IMR-90 (cell line): ENCODE data around the gene MUC6. TPM values are rescaled to one million over a fixed set of nuclear protein-coding genes. Genes with fewer than 3 reads are reported as not detected.

ENCODE experiments used
- ATAC-seq: fragments of 200-7000 bp; cut with Tn5 transposase; 2 replicates; pipeline ENCODE4 v1.9.1; 2020; ENCODE audit warnings: low read depth, mild to moderate bottlenecking, moderate library complexity
- BruUV-seq: library from RNA; stranded (reverse); fragments of 400-500 nt; replicated peaks from 2 replicates; lab custom pipeline; 2021; lab: Mats Ljungman, UMichigan
- CTCF ChIA-PET: fragments of 300-600 bp; formaldehyde crosslinking; extraction: SDS; loops from one replicate; lab custom pipeline; 2021; ENCODE audit warnings: antibody characterized with exemption; lab: Yijun Ruan, JAX
- POLR2A ChIA-PET: fragments of 300-600 bp; sonication (Branson Sonifier 250); formaldehyde crosslinking; loops from one replicate; lab custom pipeline; 2022; ENCODE audit warnings: antibody characterized with exemption; ENCODE audit not compliant: unreplicated experiment; lab: Charles Lee
- DNase-seq: peaks from one replicate; pipeline ENCODE4 v3.0.0; 2013
- H2AFZ ChIP-seq: replicated peaks from 2 replicates; pipeline ENCODE3; 2013; ENCODE audit warnings: low read length, mild to moderate bottlenecking; ENCODE audit not compliant: poor library complexity
- H2AK5ac ChIP-seq: 2 replicates; pipeline ENCODE4 v1.6.1; 2013; ENCODE audit warnings: low read depth, low read length, inconsistent platforms
- H2AK9ac ChIP-seq: replicated peaks from 2 replicates; pipeline ENCODE3; 2013; ENCODE audit warnings: mild to moderate bottlenecking, low read depth, low read length, moderate library complexity; ENCODE audit not compliant: poor library complexity
- H2BK120ac ChIP-seq: 2 replicates; pipeline ENCODE4 v1.6.1; 2013; ENCODE audit warnings: low read depth, low read length, inconsistent platforms
- H2BK15ac ChIP-seq: 3 replicates; pipeline ENCODE4 v1.6.1; 2013; ENCODE audit warnings: low read depth, low read length, inconsistent platforms
- H2BK20ac ChIP-seq: 2 replicates; pipeline ENCODE4 v1.6.1; 2013; ENCODE audit warnings: low read depth, mild to moderate bottlenecking, inconsistent platforms, low read length, moderate library complexity
- H2BK5ac ChIP-seq: 2 replicates; pipeline ENCODE4 v1.6.1; 2013; ENCODE audit warnings: mild to moderate bottlenecking, low read depth, low read length, inconsistent platforms; ENCODE audit not compliant: poor library complexity, severe bottlenecking
- H3K14ac ChIP-seq: replicated peaks from 2 replicates; pipeline ENCODE4 v1.6.1; 2013; ENCODE audit warnings: low read depth, low read length, inconsistent platforms
- H3K18ac ChIP-seq: 2 replicates; pipeline ENCODE4 v1.6.1; 2013; ENCODE audit warnings: low read depth, low read length, control low read depth
- H3K23ac ChIP-seq: 2 replicates; pipeline ENCODE4 v1.6.1; 2013; ENCODE audit warnings: low read depth, low read length, inconsistent platforms
- H3K27ac ChIP-seq: 2 replicates; pipeline ENCODE4 v1.5.1; 2013; ENCODE audit warnings: mild to moderate bottlenecking, control low read depth, low read length; ENCODE audit not compliant: insufficient read depth
- H3K27me3 ChIP-seq: 2 replicates; pipeline ENCODE4 v1.6.1; 2013; ENCODE audit warnings: low read length; ENCODE audit not compliant: control insufficient read depth, insufficient read depth
- H3K36me3 ChIP-seq: 2 replicates; pipeline ENCODE4 v1.6.1; 2013; ENCODE audit warnings: low read length, mixed read lengths; ENCODE audit not compliant: control insufficient read depth, insufficient read depth
- H3K4ac ChIP-seq: 2 replicates; pipeline ENCODE4 v1.6.1; 2013; ENCODE audit warnings: low read depth, low read length, inconsistent platforms
- H3K4me1 ChIP-seq: 2 replicates; pipeline ENCODE4 v1.6.1; 2013; ENCODE audit warnings: low read length, mixed read lengths; ENCODE audit not compliant: control insufficient read depth, insufficient read depth
- H3K4me2 ChIP-seq: 2 replicates; pipeline ENCODE4 v1.6.1; 2013; ENCODE audit warnings: low read depth, mild to moderate bottlenecking, control low read depth, low read length, moderate library complexity
- H3K4me3 ChIP-seq: 2 replicates; pipeline ENCODE4 v1.5.1; 2013; ENCODE audit warnings: low read depth, mild to moderate bottlenecking, control low read depth, low read length, moderate library complexity; ENCODE audit not compliant: insufficient read depth
- H3K56ac ChIP-seq: 2 replicates; pipeline ENCODE4 v1.6.1; 2013; ENCODE audit warnings: low read length, inconsistent platforms; ENCODE audit not compliant: insufficient read depth; ENCODE audit errors: extremely low read depth
- H3K79me1 ChIP-seq, 2 experiments: 2 replicates each; pipeline ENCODE4 v1.6.1; 2013; ENCODE audit warnings: low read length in 2 of 2, inconsistent platforms in 1 of 2, low read depth in 1 of 2
- H3K9ac ChIP-seq: 2 replicates; pipeline ENCODE4 v1.6.1; 2013; ENCODE audit warnings: low read depth, low read length, control low read depth
- H3K9me1 ChIP-seq: 2 replicates; pipeline ENCODE4 v1.6.1; 2013; ENCODE audit warnings: low read length, inconsistent platforms; ENCODE audit not compliant: insufficient read depth
- H3K9me3 ChIP-seq: 2 replicates; pipeline ENCODE4 v1.6.1; 2013; ENCODE audit warnings: low read length; ENCODE audit not compliant: control insufficient read depth, insufficient read depth
- H4K20me1 ChIP-seq: 2 replicates; pipeline ENCODE4 v1.6.1; 2013; ENCODE audit warnings: low read length, inconsistent platforms; ENCODE audit not compliant: insufficient read depth
- H4K5ac ChIP-seq: 2 replicates; pipeline ENCODE4 v1.6.1; 2013; ENCODE audit warnings: mild to moderate bottlenecking, low read depth, low read length, control low read depth
- H4K8ac ChIP-seq, 2 experiments: 2 replicates each; pipeline ENCODE4 v1.6.1; 2013; ENCODE audit warnings: low read depth in 2 of 2, low read length in 2 of 2, control low read depth in 1 of 2, inconsistent platforms in 1 of 2
- H4K91ac ChIP-seq: 2 replicates; pipeline ENCODE4 v1.6.1; 2013; ENCODE audit warnings: low read depth, low read length, inconsistent platforms; ENCODE audit not compliant: insufficient read depth
- BHLHE40 ChIP-seq: fragments of 150-350 bp; IDR thresholded peaks from 2 replicates; pipeline ENCODE4 v1.6.1; 2016; ENCODE audit warnings: mild to moderate bottlenecking, low read depth, low read length
- CEBPB ChIP-seq: IDR thresholded peaks from 2 replicates; pipeline ENCODE4 v1.6.1; 2012; ENCODE audit warnings: low read depth, low read length, improper control_type of control experiment
- CTCF ChIP-seq: conservative IDR thresholded peaks from 2 replicates; pipeline ENCODE4 v1.5.1; 2012; ENCODE audit warnings: mild to moderate bottlenecking, low read depth, low read length, improper control_type of control experiment
- ELK1 ChIP-seq: fragments of 150-350 bp; IDR thresholded peaks from 2 replicates; pipeline ENCODE4 v1.6.1; 2016; ENCODE audit warnings: low read depth, mild to moderate bottlenecking, low read length, moderate library complexity, borderline replicate concordance
- MAFK ChIP-seq: IDR thresholded peaks from 2 replicates; pipeline ENCODE4 v1.6.1; 2012; ENCODE audit warnings: low read depth, low read length, improper control_type of control experiment
- MAZ ChIP-seq: IDR thresholded peaks from 2 replicates; pipeline ENCODE4 v1.6.1; 2012; ENCODE audit warnings: low read depth, mild to moderate bottlenecking, low read length, improper control_type of control experiment, moderate library complexity, borderline replicate concordance
- MXI1 ChIP-seq: IDR thresholded peaks from 2 replicates; pipeline ENCODE4 v1.6.1; 2012; ENCODE audit warnings: low read depth, mild to moderate bottlenecking, low read length, moderate library complexity, borderline replicate concordance
- NFE2L2 ChIP-seq: fragments of 150-350 bp; IDR thresholded peaks from 2 replicates; pipeline ENCODE4 v1.6.1; 2016; ENCODE audit warnings: low read depth, mild to moderate bottlenecking, low read length
- RAD21 ChIP-seq: IDR thresholded peaks from 2 replicates; pipeline ENCODE4 v1.6.1; 2012; ENCODE audit warnings: low read length, improper control_type of control experiment
- RCOR1 ChIP-seq: IDR thresholded peaks from 2 replicates; pipeline ENCODE4 v1.6.1; 2012; ENCODE audit warnings: mild to moderate bottlenecking, low read length, improper control_type of control experiment; ENCODE audit not compliant: insufficient replicate concordance
- RFX5 ChIP-seq: IDR thresholded peaks from 2 replicates; pipeline ENCODE4 v1.8.0; 2012; ENCODE audit warnings: low read depth, mild to moderate bottlenecking, low read length, moderate library complexity
- SMC3 ChIP-seq: fragments of 150-350 bp; IDR thresholded peaks from 2 replicates; pipeline ENCODE4 v1.6.1; 2016; ENCODE audit warnings: low read depth, mild to moderate bottlenecking, antibody characterized with exemption, low read length, moderate library complexity
- WGBS, 2 experiments: methylation state at CpG; one replicate each; pipeline versions ENCODE4 v1.1.5 to v1.1.7; 2013; ENCODE audit warnings: missing lambda C conversion rate in 2 of 2; ENCODE audit not compliant: insufficient read length in 1 of 2; ENCODE audit errors: extremely low coverage in 2 of 2; 5-methylcytosine and 5-hydroxymethylcytosine counted together
- dilution Hi-C: fragments of 300-500 bp; cut with HindIII; formaldehyde crosslinking; loops from one replicate; pipeline ENCODE4 v1.14.3; 2018; ENCODE audit warnings: low sequenced_read_pairs; ENCODE audit not compliant: unreplicated experiment
- in situ Hi-C: fragments of 300-500 bp; cut with MboI; formaldehyde crosslinking; loops from 3 replicates; pipeline ENCODE4 v1.14.3; 2019; ENCODE audit warnings: low sequenced_read_pairs, inconsistent platforms, mixed read lengths
- intact Hi-C: fragments of 100-400 bp; cut with micrococcal nuclease; formaldehyde crosslinking; loops from 2 replicates; pipeline ENCODE4 v1.10.0; 2022
- polyA plus RNA-seq, 3 experiments: library from polyadenylated mRNA; depleted of rRNA; stranded (reverse); fragments of >200 nt; gene quantifications; 2 replicates each; pipeline ENCODE4 v1.2.3, GENCODE V29; 2012; ENCODE audit warnings: low replicate concordance in 1 of 3
- total RNA-seq: library from RNA; depleted of rRNA; stranded (reverse); fragments of >200 nt; gene quantifications from 2 replicates; pipeline ENCODE4 v1.2.3, GENCODE V29; 2012

The MUC6 gene
- total and polyA plus RNA-seq, 2 of the 4 experiments (the other 2 are of a cell fraction) = not detected

GRCh38 chr11:997907-998306 lies 38.6 kb downstream of the MUC6 start:
- Histone ChIP-seq H3K27ac (no peak overlapping the region), H3K18ac (no peak overlapping the region), H3K79me1 (peaks cover 6 to 46% of the 10 kb centered on the region in 2 experiments; a peak in 2 of 4 replicates), H3K4ac (no peak overlapping the region), H3K23ac (no peak overlapping the region), H3K9ac (no peak overlapping the region), H2AK5ac (no peak overlapping the region), H3K4me2 (no peak overlapping the region), H3K27me3 (no peaks in the 10 kb centered on the region), H2BK120ac (no peak overlapping the region), H3K14ac (no peak overlapping the region), H3K4me1 (no peaks in the 10 kb centered on the region), H4K20me1 (peaks cover 45% of the 10 kb centered on the region), H3K36me3 (peaks cover 58% of the 10 kb centered on the region), H2AFZ (no peak overlapping the region), H3K9me3 (no peaks in the 10 kb centered on the region), H3K56ac (no peak overlapping the region), H2AK9ac (no peak overlapping the region), H2BK15ac (no peak overlapping the region), H4K5ac (no peak overlapping the region), H2BK5ac (no peak overlapping the region), H4K91ac (no peak overlapping the region), H3K9me1 (no peaks in the 10 kb centered on the region), H4K8ac (no peak overlapping the region), H3K4me3 (no peak overlapping the region), H2BK20ac (no peak overlapping the region)
- dilution Hi-C loops = no loop called here
- CTCF ChIA-PET = no interaction called here
- no peak for DNase-seq
- in situ Hi-C loops = no loop called here
- 86% methylated on average over 6 of the region's 14 CpGs; no CpG with 5 or more reads in 1 of the 2 experiments for WGBS, 2 experiments
- ATAC-seq = no peak
- TF ChIP-seq RFX5 (no peak), RCOR1 (no peak), SMC3 (no peak), CTCF (no peak), RAD21 (no peak), ELK1 (no peak), MAFK (no peak), CEBPB (no peak), NFE2L2 (no peak), BHLHE40 (no peak), MXI1 (no peak), MAZ (no peak)
- intact Hi-C loops = no loop called here
- POLR2A ChIA-PET = no interaction called here
- BruUV-seq = no TSS peak
